LNCAP (cell line): ENCODE measurements around the gene RPS26.

ENCODE experiments used
- CTCF ChIP-seq: fragments of 450-650 bp; IDR thresholded peaks from 2 replicates; pipeline ENCODE4 v1.5.1; 2017; ENCODE audit warnings: mild to moderate bottlenecking

RPS26 gene

GRCh38 chr12:56086608-56087007 is 44.9 kb downstream of the RPS26 start:
- no peak for TF ChIP-seq CTCF

GRCh38 chr12:56087220-56087619 is 45.5 kb downstream of the RPS26 start:
- TF ChIP-seq CTCF, result no peak
